Osteoblast (primary cell): Measurements from ENCODE around the gene RPSA. TPM values are rescaled to one million over a fixed set of nuclear protein-coding genes. Genes with fewer than 3 reads are reported as not detected.
"Not testable (repeated sequence)": the region's sequence is repeated elsewhere in the genome, so short reads cannot be mapped to it uniquely, and the experiment has no call there.

ENCODE experiments used
- DNase-seq: peaks from one replicate; pipeline ENCODE4 v3.0.0; 2011; ENCODE audit warnings: low spot score, mixed read lengths; ENCODE audit not compliant: insufficient read length; ENCODE audit errors: missing footprints
- H2AFZ ChIP-seq: 2 replicates; pipeline ENCODE4 v1.6.0; 2011; ENCODE audit warnings: mild to moderate bottlenecking, low read length
- H3K27ac ChIP-seq: 2 replicates; pipeline ENCODE4 v1.5.1; 2011; ENCODE audit warnings: mild to moderate bottlenecking, low read depth, low read length, moderate library complexity
- H3K27me3 ChIP-seq: 2 replicates; pipeline ENCODE4 v1.6.0; 2012; ENCODE audit warnings: mild to moderate bottlenecking, control low read depth, inconsistent platforms, low read length, moderate library complexity; ENCODE audit not compliant: insufficient read depth
- H3K36me3 ChIP-seq: 2 replicates; pipeline ENCODE4 v1.5.1; 2011; ENCODE audit warnings: mild to moderate bottlenecking, low read length, control low read depth, moderate library complexity; ENCODE audit not compliant: insufficient read depth
- H3K4me1 ChIP-seq: 2 replicates; pipeline ENCODE4 v1.5.1; 2011; ENCODE audit warnings: mild to moderate bottlenecking, low read length, control low read depth, moderate library complexity; ENCODE audit not compliant: insufficient read depth
- H3K4me2 ChIP-seq: 2 replicates; pipeline ENCODE4 v1.6.0; 2011; ENCODE audit warnings: mild to moderate bottlenecking, low read length; ENCODE audit not compliant: insufficient read depth
- H3K4me3 ChIP-seq: fragments of 200-600 bp; sonication (generic); 3 replicates; pipeline ENCODE4 v1.5.1; 2012; ENCODE audit warnings: mild to moderate bottlenecking, low read length, inconsistent platforms; ENCODE audit not compliant: insufficient read depth
- H3K79me2 ChIP-seq: 2 replicates; pipeline ENCODE4 v1.6.0; 2012; ENCODE audit warnings: mild to moderate bottlenecking, low read length, control low read depth, inconsistent platforms; ENCODE audit not compliant: insufficient read depth
- H3K9me3 ChIP-seq: 2 replicates; pipeline ENCODE4 v1.5.1; 2011; ENCODE audit warnings: low read depth, low read length, control low read depth
- H4K20me1 ChIP-seq: 2 replicates; pipeline ENCODE4 v1.6.0; 2012; ENCODE audit warnings: mild to moderate bottlenecking, low read length, control low read depth; ENCODE audit not compliant: insufficient read depth
- total RNA-seq: library from RNA; depleted of rRNA; stranded (reverse); fragments of >200 nt; gene quantifications from 2 replicates; pipeline ENCODE4 v1.2.3, GENCODE V29; 2012
- TF ChIP-seq, protein P1 (sequence below): IDR thresholded peaks from 2 replicates; pipeline ENCODE4 v1.5.1; 2011; ENCODE audit warnings: mild to moderate bottlenecking, low read depth, low read length, moderate library complexity; ENCODE audit errors: extremely low read depth

Gene RPSA
- total RNA-seq, 1 donor = 1,028 TPM

DNA sequence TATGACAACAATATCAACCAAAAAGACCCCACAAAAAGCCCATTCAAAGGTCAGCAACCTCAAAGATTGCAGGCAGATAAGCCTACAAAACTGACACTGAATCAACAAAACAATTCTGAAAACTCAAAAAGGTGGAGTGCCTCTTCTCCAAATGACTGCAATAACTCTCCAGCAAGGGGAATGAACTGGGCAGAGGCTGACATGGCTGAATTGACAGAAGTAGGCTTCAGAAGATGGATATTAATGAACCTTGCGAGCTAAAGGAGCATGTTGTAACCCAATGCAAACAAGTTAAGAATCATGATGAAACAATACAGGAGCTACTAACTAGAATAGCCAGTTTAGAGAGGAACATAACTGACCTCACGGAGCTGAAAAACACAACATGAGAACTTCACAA, 43.7 kb upstream of the RPSA start:
- Histone ChIP-seq H3K4me2 (no peak overlapping the region), H4K20me1 (no peaks in the 10 kb centered on the region), H2AFZ (no peak overlapping the region), H3K27me3 (no peaks in the 10 kb centered on the region), H3K36me3 (no peaks in the 10 kb centered on the region), H3K9me3 (no peaks in the 10 kb centered on the region), H3K4me3 (no peak overlapping the region), H3K27ac (no peak overlapping the region), H3K79me2 (no peaks in the 10 kb centered on the region), H3K4me1 (no peaks in the 10 kb centered on the region)
- DNase-seq = no peak
- TF ChIP-seq, protein P1, sequence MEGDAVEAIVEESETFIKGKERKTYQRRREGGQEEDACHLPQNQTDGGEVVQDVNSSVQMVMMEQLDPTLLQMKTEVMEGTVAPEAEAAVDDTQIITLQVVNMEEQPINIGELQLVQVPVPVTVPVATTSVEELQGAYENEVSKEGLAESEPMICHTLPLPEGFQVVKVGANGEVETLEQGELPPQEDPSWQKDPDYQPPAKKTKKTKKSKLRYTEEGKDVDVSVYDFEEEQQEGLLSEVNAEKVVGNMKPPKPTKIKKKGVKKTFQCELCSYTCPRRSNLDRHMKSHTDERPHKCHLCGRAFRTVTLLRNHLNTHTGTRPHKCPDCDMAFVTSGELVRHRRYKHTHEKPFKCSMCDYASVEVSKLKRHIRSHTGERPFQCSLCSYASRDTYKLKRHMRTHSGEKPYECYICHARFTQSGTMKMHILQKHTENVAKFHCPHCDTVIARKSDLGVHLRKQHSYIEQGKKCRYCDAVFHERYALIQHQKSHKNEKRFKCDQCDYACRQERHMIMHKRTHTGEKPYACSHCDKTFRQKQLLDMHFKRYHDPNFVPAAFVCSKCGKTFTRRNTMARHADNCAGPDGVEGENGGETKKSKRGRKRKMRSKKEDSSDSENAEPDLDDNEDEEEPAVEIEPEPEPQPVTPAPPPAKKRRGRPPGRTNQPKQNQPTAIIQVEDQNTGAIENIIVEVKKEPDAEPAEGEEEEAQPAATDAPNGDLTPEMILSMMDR = no peak

DNA sequence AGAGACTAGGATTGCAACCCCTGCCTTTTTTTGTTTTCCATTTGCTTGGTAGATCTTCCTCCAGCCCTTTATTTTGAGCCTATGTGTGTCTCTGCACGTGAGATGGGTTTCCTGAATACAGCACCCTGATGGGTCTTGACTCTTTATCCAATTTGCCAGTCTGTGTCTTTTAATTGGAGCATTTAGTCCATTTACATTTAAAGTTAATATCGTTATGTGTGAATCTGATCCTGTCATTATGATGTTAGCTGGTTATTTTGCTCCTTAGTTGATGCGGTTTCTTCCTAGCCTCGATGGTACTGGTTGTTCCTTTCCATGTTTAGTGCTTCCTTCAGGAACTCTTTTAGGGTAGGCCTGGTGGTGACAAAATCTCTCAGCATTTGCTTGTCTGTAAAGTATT, 36.1 kb upstream of the RPSA start:
- not testable (repeated sequence) for H3K27me3 ChIP-seq, H3K4me2 ChIP-seq, H3K79me2 ChIP-seq, H3K9me3 ChIP-seq, H3K4me3 ChIP-seq, H3K27ac ChIP-seq, H3K36me3 ChIP-seq, H4K20me1 ChIP-seq, H3K4me1 ChIP-seq, DNase-seq, H2AFZ ChIP-seq

DNA sequence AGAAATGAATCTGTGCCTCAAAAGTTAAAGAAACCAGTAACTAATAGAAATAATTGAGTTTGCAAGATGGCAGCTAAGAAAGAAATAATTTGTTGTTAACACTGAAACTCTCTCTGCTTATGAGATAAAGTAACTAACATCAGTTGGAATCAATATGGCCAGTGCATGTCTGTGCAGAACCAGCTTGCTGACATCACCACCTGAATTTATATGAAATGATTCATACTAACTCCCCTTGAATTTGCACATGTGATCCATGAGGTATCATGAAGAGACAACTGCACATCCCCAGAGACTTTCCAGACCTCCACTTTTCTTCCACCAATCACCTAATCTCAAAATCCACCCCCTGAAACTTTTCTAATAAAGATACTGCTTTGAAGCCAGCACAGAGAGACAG, 33.7 kb upstream of the RPSA start:
- H3K27me3 ChIP-seq = no peaks in the 10 kb centered on the region
- no peak overlapping the region for H3K4me3 ChIP-seq
- TF ChIP-seq, protein P1 = no peak
- no peak overlapping the region for H3K4me2 ChIP-seq
- H3K36me3 ChIP-seq = no peaks in the 10 kb centered on the region
- H4K20me1 ChIP-seq = no peaks in the 10 kb centered on the region
- no peaks in the 10 kb centered on the region for H3K79me2 ChIP-seq
- H3K9me3 ChIP-seq = no peaks in the 10 kb centered on the region
- no peak overlapping the region for H3K27ac ChIP-seq
- H2AFZ ChIP-seq = no peak overlapping the region
- DNase-seq = no peak
- no peaks in the 10 kb centered on the region for H3K4me1 ChIP-seq

DNA sequence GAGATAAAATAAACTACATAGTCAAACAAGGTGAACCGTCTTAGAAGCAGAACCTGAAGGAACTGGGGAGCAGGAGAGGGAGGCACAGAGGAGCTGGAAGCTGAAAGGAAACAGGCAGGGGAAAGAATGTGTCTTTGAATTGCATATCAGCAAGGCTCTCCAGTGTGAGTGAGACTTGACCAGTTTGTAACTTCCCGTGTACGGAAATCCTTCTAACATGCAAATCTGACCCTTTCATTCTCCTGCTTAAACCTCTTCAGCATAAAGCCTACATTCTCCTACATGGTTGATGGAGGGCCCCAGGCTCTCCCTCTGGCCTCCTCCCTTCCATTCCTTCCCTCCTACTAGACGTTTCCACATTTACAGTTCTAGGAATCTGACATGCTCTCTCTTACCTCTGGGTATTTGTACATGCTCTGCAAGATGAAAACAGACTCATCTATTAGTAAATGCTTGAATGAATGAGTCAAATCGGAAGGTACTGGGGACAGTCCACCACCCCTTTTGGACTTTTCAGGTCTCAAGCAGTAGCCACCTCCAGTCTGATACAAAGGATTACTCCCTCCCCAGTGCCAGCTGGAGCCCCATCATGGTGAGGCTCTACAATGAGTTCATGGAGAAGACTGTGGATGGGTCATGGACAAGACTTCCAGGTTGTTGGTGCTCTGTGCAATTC, 29.4 kb upstream of the RPSA start:
- no peak overlapping the region for H3K4me3 ChIP-seq
- TF ChIP-seq, protein P1 = no peak
- no peaks in the 10 kb centered on the region for H3K9me3 ChIP-seq
- no peaks in the 10 kb centered on the region for H3K36me3 ChIP-seq
- H3K4me2 ChIP-seq = no peak overlapping the region
- no peaks in the 10 kb centered on the region for H3K79me2 ChIP-seq
- no peak overlapping the region for H2AFZ ChIP-seq
- H3K27ac ChIP-seq = no peak overlapping the region
- H4K20me1 ChIP-seq = no peaks in the 10 kb centered on the region
- no peaks in the 10 kb centered on the region for H3K27me3 ChIP-seq
- no peak for DNase-seq
- H3K4me1 ChIP-seq = no peaks in the 10 kb centered on the region
